ENCODE data around the gene KRTAP2-1. TPM values are rescaled to one million over a fixed set of nuclear protein-coding genes. Genes with fewer than 3 reads are reported as not detected.
"Not testable (repeated sequence)": the region's sequence is repeated elsewhere in the genome, so short reads cannot be mapped to it uniquely, and the experiment has no call there.

The KRTAP2-1 gene
- total RNA-seq (2014; rRNA removed; shearing (Covaris generic)): not detected in 2 replicates
- total RNA-seq (2022): not detected in 2 replicates
- not detected for Bru-seq, nascent RNA
- not detected for BruChase-seq, experiment 1, labeled RNA remaining after a 6-hour chase
- BruChase-seq, experiment 2, labeled RNA remaining after a 2-hour chase: not detected
- long read RNA-seq: 0 reads

- H3K4me3 ChIP-seq (ENCODE audit: low read depth, low read length, poor library complexity, severe bottlenecking); DNase-seq (ENCODE audit: low spot score); BruUV-seq (replicated peaks); CTCF ChIA-PET (ENCODE audit: unreplicated experiment); H3K4me1 ChIP-seq (ENCODE audit: insufficient read depth, low read length, poor library complexity, severe bottlenecking); POLR2A ChIA-PET; H2AFZ ChIP-seq (ENCODE audit: low read length); H3K36me3 ChIP-seq (ENCODE audit: insufficient read depth, low read length); H3K9me2 ChIP-seq (ENCODE audit: insufficient read depth, low read length); H3K4me2 ChIP-seq (ENCODE audit: low read length); intact Hi-C loops (cut with micrococcal nuclease; ENCODE audit: unreplicated experiment); H3K79me2 ChIP-seq (ENCODE audit: insufficient read depth, low read depth, low read length); H3K27ac ChIP-seq (ENCODE audit: low read depth, low read length, poor library complexity, severe bottlenecking); H4K20me1 ChIP-seq (ENCODE audit: insufficient read depth, low read length); H3K9me3 ChIP-seq (ENCODE audit: low read length): not testable (repeated sequence)
These were observed at the start of gene KRTAP2-1 for GRCh38 chr17:41046735-41047465. KRTAP2-1 (minus strand) TSS chr17:41047316; CDS start chr17:41047267, 49 bp downstream.

GRCh38 chr17:41096055-41096454, 48.9 kb upstream of the KRTAP2-1 start:
- no peak overlapping the region for H3K27ac ChIP-seq (ENCODE audit: low read depth, low read length, poor library complexity, severe bottlenecking)
- H3K9me3 ChIP-seq (ENCODE audit: low read length): no peaks in the 10 kb centered on the region
- POLR2A ChIA-PET: no interaction called here
- H3K79me2 ChIP-seq (ENCODE audit: insufficient read depth, low read depth, low read length): no peaks in the 10 kb centered on the region
- H2AFZ ChIP-seq (ENCODE audit: low read length): no peak overlapping the region
- BruUV-seq (replicated peaks): no TSS peak
- no peaks in the 10 kb centered on the region for H3K36me3 ChIP-seq (ENCODE audit: insufficient read depth, low read length)
- CTCF ChIA-PET (ENCODE audit: unreplicated experiment): no interaction called here
- TF ChIP-seq EZH2phosphoT487 (IDR thresholded peaks at IDR 0.05; ENCODE audit: borderline replicate concordance, low read depth, low read length): no peak
- no peak for TF ChIP-seq CTCF (conservative IDR thresholded peaks at IDR 0.05; ENCODE audit: low read length)
- intact Hi-C loops (cut with micrococcal nuclease; ENCODE audit: unreplicated experiment): no loop called here
- no peaks in the 10 kb centered on the region for H3K4me1 ChIP-seq (ENCODE audit: insufficient read depth, low read length, poor library complexity, severe bottlenecking)
- no peak for DNase-seq (ENCODE audit: low spot score)
- H4K20me1 ChIP-seq (ENCODE audit: insufficient read depth, low read length): no peaks in the 10 kb centered on the region
- H3K9me2 ChIP-seq (ENCODE audit: insufficient read depth, low read length): no peaks in the 10 kb centered on the region
- no peak overlapping the region for H3K4me2 ChIP-seq (ENCODE audit: low read length)
- no peak overlapping the region for H3K4me3 ChIP-seq (ENCODE audit: low read depth, low read length, poor library complexity, severe bottlenecking)

GRCh38 chr17:41088760-41089352, 41.7 kb upstream of the KRTAP2-1 start:
- intact Hi-C loops (cut with micrococcal nuclease; ENCODE audit: unreplicated experiment); H3K36me3 ChIP-seq (ENCODE audit: insufficient read depth, low read length); H3K4me3 ChIP-seq (ENCODE audit: low read depth, low read length, poor library complexity, severe bottlenecking); H4K20me1 ChIP-seq (ENCODE audit: insufficient read depth, low read length); H3K79me2 ChIP-seq (ENCODE audit: insufficient read depth, low read depth, low read length); H3K4me2 ChIP-seq (ENCODE audit: low read length); POLR2A ChIA-PET; H2AFZ ChIP-seq (ENCODE audit: low read length); H3K4me1 ChIP-seq (ENCODE audit: insufficient read depth, low read length, poor library complexity, severe bottlenecking); BruUV-seq (replicated peaks); CTCF ChIA-PET (ENCODE audit: unreplicated experiment); H3K9me3 ChIP-seq (ENCODE audit: low read length); DNase-seq (ENCODE audit: low spot score); H3K27ac ChIP-seq (ENCODE audit: low read depth, low read length, poor library complexity, severe bottlenecking); H3K9me2 ChIP-seq (ENCODE audit: insufficient read depth, low read length): not testable (repeated sequence)

- H3K36me3 ChIP-seq (ENCODE audit: insufficient read depth, low read length); H3K4me1 ChIP-seq (ENCODE audit: insufficient read depth, low read length, poor library complexity, severe bottlenecking); BruUV-seq (replicated peaks); H3K27ac ChIP-seq (ENCODE audit: low read depth, low read length, poor library complexity, severe bottlenecking); H4K20me1 ChIP-seq (ENCODE audit: insufficient read depth, low read length); H3K4me2 ChIP-seq (ENCODE audit: low read length); POLR2A ChIA-PET; H3K79me2 ChIP-seq (ENCODE audit: insufficient read depth, low read depth, low read length); DNase-seq (ENCODE audit: low spot score); intact Hi-C loops (cut with micrococcal nuclease; ENCODE audit: unreplicated experiment); H3K9me2 ChIP-seq (ENCODE audit: insufficient read depth, low read length); H3K4me3 ChIP-seq (ENCODE audit: low read depth, low read length, poor library complexity, severe bottlenecking); CTCF ChIA-PET (ENCODE audit: unreplicated experiment); H3K9me3 ChIP-seq (ENCODE audit: low read length); H2AFZ ChIP-seq (ENCODE audit: low read length): not testable (repeated sequence)
These were observed 37.2 kb upstream of the KRTAP2-1 start, which contains the start of gene KRTAP4-7 for GRCh38 chr17:41084100-41084856. KRTAP4-7 (plus strand) TSS chr17:41084150; CDS start chr17:41084207, 57 bp downstream.

GRCh38 chr17:41083427-41083826, 36.3 kb upstream of the KRTAP2-1 start:
- H3K9me3 ChIP-seq (ENCODE audit: low read length); CTCF ChIA-PET (ENCODE audit: unreplicated experiment); H3K4me1 ChIP-seq (ENCODE audit: insufficient read depth, low read length, poor library complexity, severe bottlenecking); H2AFZ ChIP-seq (ENCODE audit: low read length); POLR2A ChIA-PET; BruUV-seq (replicated peaks); H3K4me3 ChIP-seq (ENCODE audit: low read depth, low read length, poor library complexity, severe bottlenecking); H3K4me2 ChIP-seq (ENCODE audit: low read length); H3K79me2 ChIP-seq (ENCODE audit: insufficient read depth, low read depth, low read length); H3K9me2 ChIP-seq (ENCODE audit: insufficient read depth, low read length); H3K36me3 ChIP-seq (ENCODE audit: insufficient read depth, low read length); H4K20me1 ChIP-seq (ENCODE audit: insufficient read depth, low read length); H3K27ac ChIP-seq (ENCODE audit: low read depth, low read length, poor library complexity, severe bottlenecking); DNase-seq (ENCODE audit: low spot score); intact Hi-C loops (cut with micrococcal nuclease; ENCODE audit: unreplicated experiment): not testable (repeated sequence)
